HG02870 (cell line): Measurements from ENCODE around the gene EFCAB11.

Experiments
- ATAC-seq: cut with Tn5 transposase; IDR thresholded peaks from one replicate; pipeline ENCODE4 v1.9.1; 2021; ENCODE audit warnings: mild to moderate bottlenecking, moderate library complexity; ENCODE audit not compliant: unreplicated experiment

EFCAB11 gene

DNA sequence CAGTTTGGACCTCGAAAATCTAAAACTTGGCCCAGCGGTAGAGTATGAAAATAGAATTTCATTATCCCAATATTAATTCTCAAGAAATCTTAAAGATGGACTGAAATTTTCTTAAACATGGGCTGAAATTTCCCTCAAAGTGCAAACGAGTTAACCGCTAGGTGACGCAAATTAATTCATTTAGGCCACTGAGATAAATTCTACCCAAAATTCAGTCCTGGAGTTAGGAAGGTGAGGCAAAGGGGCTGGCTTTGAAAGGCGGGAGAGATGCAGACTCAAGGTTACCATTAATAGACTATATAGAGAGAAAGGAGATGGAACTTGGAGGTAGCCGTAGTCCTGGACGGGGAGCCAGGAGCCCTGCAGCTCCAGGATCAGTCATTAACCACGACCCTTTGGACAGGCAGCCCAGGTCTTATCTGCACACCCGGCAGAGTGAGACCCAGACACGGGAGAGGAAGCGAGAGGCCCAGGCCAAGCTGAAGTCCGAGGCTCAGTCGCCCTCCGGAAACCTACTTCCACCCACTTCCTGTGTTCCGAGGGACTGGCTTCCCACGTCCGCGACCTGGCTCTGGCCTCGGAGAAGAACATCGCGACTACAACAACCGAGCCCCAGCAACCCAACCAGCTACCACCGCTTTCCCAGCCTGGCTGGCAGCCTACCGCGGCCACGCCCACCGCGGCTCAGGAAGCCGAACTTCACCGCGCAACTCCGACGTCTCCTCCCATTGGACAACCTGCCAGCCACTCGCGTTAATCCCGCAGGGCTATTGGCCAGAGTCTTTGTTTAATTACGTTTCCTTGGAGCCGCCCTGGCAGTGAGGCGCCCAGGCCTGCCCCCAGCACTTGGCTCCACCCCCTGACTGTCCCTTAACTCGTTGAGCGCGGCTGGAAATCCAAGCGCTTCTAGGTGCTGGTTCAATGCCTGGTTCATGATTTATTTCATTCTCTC, at the start of gene EFCAB11:
Gene EFCAB11 (minus strand): TSS at position 661 of the 952 bp plus-strand sequence. CDS start 70 bp downstream, at position 591.
- peak; percentile 86 for ATAC-seq

DNA sequence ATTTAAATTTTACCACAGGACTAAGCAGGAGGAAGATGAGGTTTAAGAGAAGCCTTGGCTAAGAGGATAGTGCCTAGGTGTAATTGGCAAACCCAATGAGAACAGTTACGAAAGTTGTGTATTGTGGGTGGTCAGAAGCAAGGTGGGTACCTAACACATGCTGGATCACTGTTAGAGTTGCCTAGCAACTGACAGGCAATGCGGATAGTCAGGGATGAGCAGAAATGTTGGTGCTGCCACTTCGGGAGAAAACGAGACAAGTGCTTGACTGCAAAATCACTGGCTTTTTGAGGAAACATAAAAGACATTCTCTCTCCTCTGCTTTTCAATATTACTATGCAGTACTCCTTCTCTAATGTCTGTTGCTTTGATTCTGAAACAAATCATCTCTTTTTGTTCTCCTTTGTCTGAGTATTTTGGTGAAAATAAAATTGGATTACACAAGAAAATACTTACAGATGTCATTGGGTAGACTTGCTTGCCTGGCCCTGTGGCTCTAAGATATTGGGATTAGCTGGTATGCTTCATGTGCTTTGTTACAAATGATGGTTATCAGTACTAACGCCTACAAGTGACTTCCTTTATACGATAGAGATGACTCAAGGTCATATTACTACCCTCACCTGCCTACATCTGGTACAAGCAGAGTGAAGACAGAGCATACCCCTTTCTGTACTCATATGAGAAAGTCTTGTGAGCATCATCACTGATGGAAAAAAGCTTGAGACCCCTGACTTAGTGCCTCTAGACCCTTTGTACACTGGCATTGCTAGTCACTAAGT, 49.2 kb upstream of the EFCAB11 start:
- no peak for ATAC-seq

DNA sequence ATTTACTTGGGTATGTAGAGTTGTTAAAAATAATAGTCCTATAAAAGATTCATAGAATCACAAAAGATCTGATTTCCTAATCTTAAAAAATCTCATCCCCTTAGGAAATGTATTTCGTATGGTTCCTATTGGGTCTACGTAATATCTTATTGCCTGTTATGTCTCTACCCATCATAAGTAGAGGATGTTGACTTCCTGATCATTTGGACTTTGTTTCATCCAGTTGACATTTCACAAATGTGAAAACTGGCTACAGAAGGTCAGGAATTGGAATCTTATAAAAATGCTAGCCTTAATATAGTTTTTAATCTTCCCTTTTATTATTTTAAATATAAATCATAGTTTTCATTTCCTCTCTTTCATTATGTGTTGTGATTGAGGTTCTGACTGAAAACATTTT, 46.4 kb upstream of the EFCAB11 start:
- ATAC-seq, result no peak

GRCh38 chr14:89996963-89997362, 42.4 kb upstream of the EFCAB11 start:
- no peak for ATAC-seq

GRCh38 chr14:89992273-89992672, 37.7 kb upstream of the EFCAB11 start:
- ATAC-seq, result no peak

GRCh38 chr14:89990623-89991275, 36.2 kb upstream of the EFCAB11 start:
- no peak for ATAC-seq

DNA sequence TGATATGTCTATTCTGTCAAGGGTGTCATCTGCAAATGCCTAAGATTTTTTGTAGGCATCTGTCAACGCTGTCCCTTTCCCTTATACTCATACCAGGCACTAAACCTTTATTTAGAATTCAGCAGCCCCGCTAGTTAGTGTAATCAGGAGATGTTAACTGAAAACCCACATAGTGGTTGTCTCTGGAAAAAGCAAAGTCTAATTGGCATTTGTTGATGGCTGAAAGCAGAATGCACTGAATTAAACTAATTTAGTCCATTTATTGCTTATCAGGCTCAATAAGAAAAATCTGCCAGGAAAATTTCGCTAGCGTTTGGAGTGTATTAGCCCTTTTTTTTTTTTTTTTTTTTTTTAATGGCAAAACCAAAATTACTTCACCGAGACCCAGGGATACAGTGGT, 35.7 kb upstream of the EFCAB11 start:
- ATAC-seq, result no peak

DNA sequence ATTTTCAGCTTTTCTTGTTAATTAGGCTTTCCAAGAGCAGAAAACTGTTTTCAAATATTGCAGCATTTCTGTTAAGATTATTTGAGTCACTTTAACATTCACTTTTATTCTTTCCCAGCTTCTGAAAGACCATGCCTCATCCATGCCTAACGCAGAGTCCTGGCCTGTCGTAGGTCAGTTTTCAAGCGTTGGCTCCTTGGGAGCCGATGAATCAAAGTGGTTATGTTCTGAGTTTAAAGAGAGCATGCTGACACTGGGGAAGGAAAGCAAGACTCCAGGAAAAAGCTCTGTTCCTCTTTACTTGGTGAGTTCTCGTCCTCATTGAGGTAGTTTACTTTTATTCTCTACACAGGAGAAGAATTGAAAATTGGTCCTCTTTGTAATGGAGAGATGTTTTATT, 34.3 kb upstream of the EFCAB11 start:
- no peak for ATAC-seq

DNA sequence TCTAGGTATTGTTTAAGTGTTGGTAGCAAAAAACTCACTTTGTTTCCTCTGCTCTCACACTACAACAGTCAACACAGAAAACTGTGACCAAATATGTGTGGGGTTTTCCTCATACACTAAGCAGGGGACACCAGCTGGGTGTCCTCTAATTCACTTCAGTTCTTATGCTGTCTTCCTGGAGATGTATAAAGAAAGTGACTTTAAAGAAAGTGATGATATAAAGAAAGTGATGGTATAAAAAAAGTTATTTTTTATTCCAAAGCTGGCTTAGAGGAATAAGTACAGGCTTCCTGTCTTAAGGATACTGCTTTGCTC, 32.6 kb upstream of the EFCAB11 start:
- no peak for ATAC-seq

- ATAC-seq, result no peak
These were observed 32.1 kb upstream of the EFCAB11 start for GRCh38 chr14:89986462-89987160.

DNA sequence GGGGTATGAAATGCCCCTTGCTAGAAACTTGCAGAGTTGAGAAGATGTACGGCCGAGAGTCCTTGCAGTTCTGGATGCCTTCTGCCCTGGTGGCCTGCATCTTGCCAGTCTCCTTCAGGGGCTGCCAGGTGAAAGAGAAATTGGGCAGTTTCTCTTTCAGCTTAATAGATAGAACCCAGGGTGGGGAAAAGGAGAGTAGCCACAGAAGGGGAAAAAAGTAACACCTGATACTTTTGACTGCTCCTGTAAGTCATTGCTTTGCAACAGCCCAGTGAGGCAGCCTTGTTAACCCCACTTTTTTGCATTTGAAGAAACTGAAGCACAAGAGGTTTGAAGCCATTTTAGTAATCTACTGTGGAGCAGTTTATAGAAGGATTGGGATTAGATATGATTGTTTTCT, 28.8 kb upstream of the EFCAB11 start:
- ATAC-seq, result no peak

DNA sequence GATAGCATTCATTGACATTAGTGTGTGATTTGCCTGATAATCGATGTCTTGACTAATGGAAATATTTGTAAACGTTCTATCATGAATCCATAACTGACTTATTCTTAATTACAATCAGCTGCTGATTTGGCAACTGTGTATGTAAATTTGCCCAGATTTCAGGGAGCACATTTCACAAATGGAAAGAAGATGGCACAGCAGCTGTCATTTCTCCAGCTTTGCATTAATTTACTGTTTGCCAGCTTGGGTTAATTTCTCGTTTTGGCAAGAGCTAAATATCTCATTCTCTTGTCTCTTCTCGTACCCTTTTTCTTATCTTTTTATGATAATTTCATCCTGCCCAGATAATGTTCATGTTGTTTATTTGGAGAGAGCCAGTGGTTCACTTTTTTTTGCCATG, 24.1 kb upstream of the EFCAB11 start:
- ATAC-seq, result no peak

GRCh38 chr14:89977668-89978067, 23.1 kb upstream of the EFCAB11 start:
- ATAC-seq, result no peak

DNA sequence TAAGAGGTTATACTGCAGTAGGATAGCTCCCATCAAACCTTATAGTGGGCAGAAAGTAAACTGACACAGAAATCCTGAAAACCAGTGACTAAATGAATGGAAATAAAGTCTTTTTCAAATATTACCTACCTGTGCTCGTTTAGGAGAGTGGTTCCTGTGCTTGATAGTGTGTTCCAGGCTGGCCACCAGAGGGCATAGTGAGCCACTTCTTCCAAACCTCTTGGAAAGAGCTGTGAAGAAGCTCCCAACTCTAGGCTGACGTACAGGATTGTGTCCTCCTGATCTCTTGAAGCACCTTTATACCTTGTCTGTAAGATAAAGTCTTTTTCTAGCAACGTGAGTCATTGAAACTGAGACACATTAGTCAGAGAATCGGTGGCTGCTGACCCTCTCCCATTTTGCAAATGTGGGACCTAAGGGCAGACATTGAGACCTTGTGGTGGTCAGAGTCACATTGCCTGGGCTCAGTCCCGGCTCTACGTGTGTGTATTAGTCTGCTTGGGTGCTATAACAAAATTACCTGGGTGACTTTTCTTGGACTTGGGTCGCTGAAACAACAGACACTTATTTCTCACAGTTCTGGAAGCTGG, 18.8 kb upstream of the EFCAB11 start:
- peak; percentile 62 for ATAC-seq

GRCh38 chr14:89965839-89966238, 11.3 kb upstream of the EFCAB11 start:
- no peak for ATAC-seq

GRCh38 chr14:89963288-89963978, 8.9 kb upstream of the EFCAB11 start:
- no peak for ATAC-seq

- ATAC-seq, result no peak
These were observed 6.4 kb upstream of the EFCAB11 start for GRCh38 chr14:89960914-89961313.

- ATAC-seq, result no peak
These were observed 5.4 kb upstream of the EFCAB11 start for GRCh38 chr14:89959853-89960445.

DNA sequence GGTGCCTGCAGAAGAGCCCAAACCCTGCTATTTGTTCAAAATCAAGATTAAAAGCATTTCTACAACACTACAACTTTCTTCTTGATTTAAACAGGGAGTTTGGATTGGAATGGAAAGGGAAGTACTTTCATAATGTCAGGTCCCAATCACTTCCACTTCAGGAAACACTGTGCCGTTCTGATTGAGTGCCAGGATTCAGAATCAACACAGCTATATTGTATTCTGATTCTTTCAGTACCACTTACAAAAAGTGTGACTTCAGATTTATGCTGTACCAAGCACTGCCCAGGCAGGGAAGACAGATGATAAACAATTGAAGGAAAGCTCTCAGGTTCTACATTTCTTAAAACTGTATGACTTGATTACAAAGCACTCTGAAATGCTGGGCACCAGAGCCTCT, 4.4 kb upstream of the EFCAB11 start:
- no peak for ATAC-seq

DNA sequence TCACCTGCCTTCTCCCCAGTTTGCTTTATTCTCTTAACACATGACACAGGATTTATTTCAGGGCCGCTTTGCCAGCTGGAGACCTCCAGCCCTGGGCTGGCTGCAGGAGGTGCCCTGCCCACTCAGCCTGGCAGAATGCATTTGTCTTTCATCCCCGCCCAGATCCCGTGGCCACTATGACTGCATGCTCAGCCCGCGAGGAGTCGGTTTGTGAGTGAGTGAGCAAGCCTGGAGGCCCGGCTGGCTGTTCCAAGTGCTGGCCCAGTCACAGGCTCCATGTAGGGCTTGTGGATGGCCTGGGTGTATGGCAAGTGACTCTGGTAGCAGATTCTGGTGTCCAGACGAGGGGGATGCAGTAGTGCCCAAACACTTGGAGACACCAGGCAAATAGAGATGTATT, 3.3 kb upstream of the EFCAB11 start:
- no peak for ATAC-seq
